ENCODE data around the gene PRKCA. TPM values are rescaled to one million over a fixed set of nuclear protein-coding genes. Genes with fewer than 3 reads are reported as not detected.

Gene PRKCA
- total and polyA plus RNA-seq, 10 of the 15 experiments (the other 5 are each of a cell fraction or from before 2014, with no cell fraction given), result 0.11 to 14.6 (median 0.72) TPM

- Histone ChIP-seq H3K4me3 (no peak overlapping the region), H4K20me1 (ENCODE audit: control insufficient read depth, insufficient read depth) (no peaks in the 10 kb centered on the region), H3K9ac (ENCODE audit: control insufficient read depth, insufficient read depth, low read length) (no peak overlapping the region), H3K4me1 (ENCODE audit: control insufficient read depth, insufficient read depth, low read length) (no peaks in the 10 kb centered on the region; the same call in 1 of the 2 replicates), H3K9me3 (replicated peaks; ENCODE audit: control insufficient read depth, insufficient read depth, low read length) (no peaks in the 10 kb centered on the region), H3K36me3 (ENCODE audit: control insufficient read depth in 2 of 2, insufficient read depth in 2 of 2, low read length in 1 of 2) (no peaks in the 10 kb centered on the region), H3K79me2 (ENCODE audit: control insufficient read depth, insufficient read depth, low read length) (no peaks in the 10 kb centered on the region), H2AFZ (ENCODE audit: control insufficient read depth, low read depth, low read length) (no peak overlapping the region), H3K27me3 (replicated peaks in 1 of 2; ENCODE audit: control insufficient read depth in 2 of 2, insufficient read depth in 2 of 2, low read length in 1 of 2) (no peaks in the 10 kb centered on the region; a peak in 2 of 4 replicates), H3K4me2 (ENCODE audit: control insufficient read depth, insufficient read depth) (no peak overlapping the region), H3K27ac (ENCODE audit: control insufficient read depth, insufficient read depth) (no peak overlapping the region)
- no TSS peak for BruUV-seq (replicated peaks)
- DNase-seq (ENCODE audit: low read depth, low spot score), result no peak
- ChIA-PET RAD21 (ENCODE audit: unreplicated experiment) (no interaction called here), SMC1A (ENCODE audit: uncharacterized antibody, unreplicated experiment) (no interaction called here), CTCF (interaction anchor here (1.0 to 3.5 kb wide), 3 partner anchors 180 to 654 kb away, joined by 3 to 16 read pairs (median 5); no protein-coding TSS in a partner anchor), POLR2A (no interaction called here)
- no peak for FAIRE-seq
- no peak for ATAC-seq
- WGBS (ENCODE audit: insufficient coverage, insufficient replicate concordance, low lambda C conversion rate, missing lambda C conversion rate), result 61% methylated on average over 14 of the region's 14 CpGs
- intact Hi-C loops (cut with micrococcal nuclease; ENCODE audit: unreplicated experiment) (no loop called here), in situ Hi-C loops (cut with MboI) (loop anchor here (10.0 to 25.0 kb wide), 3 partner anchors 575 to 917 kb away; no protein-coding TSS in a partner anchor)
- TF ChIP-seq ATF7 (IDR thresholded peaks at IDR 0.05; ENCODE audit: low read depth) (no peak), ATF3 (IDR thresholded peaks at IDR 0.05; ENCODE audit: borderline replicate concordance, extremely low read depth, low read depth, low read length) (no peak), NR2F1 (conservative IDR thresholded peaks at IDR 0.05) (no peak)
Observed at GRCh38 chr17:66720027-66720426, 417.6 kb downstream of the PRKCA start.

- intact Hi-C loops (cut with micrococcal nuclease; ENCODE audit: unreplicated experiment) (no loop called here), in situ Hi-C loops (cut with MboI) (loop anchor here (10.0 to 25.0 kb wide), 3 partner anchors 574 to 917 kb away; no protein-coding TSS in a partner anchor)
- no peak for ATAC-seq
- Histone ChIP-seq H3K4me2 (ENCODE audit: control insufficient read depth, insufficient read depth) (no peak overlapping the region), H2AFZ (ENCODE audit: control insufficient read depth, low read depth, low read length) (no peak overlapping the region), H3K27me3 (replicated peaks in 1 of 2; ENCODE audit: control insufficient read depth in 2 of 2, insufficient read depth in 2 of 2, low read length in 1 of 2) (no peaks in the 10 kb centered on the region; a peak in 2 of 4 replicates), H3K36me3 (ENCODE audit: control insufficient read depth in 2 of 2, insufficient read depth in 2 of 2, low read length in 1 of 2) (no peaks in the 10 kb centered on the region), H3K9me3 (replicated peaks; ENCODE audit: control insufficient read depth, insufficient read depth, low read length) (no peaks in the 10 kb centered on the region), H3K79me2 (ENCODE audit: control insufficient read depth, insufficient read depth, low read length) (no peaks in the 10 kb centered on the region), H3K9ac (ENCODE audit: control insufficient read depth, insufficient read depth, low read length) (no peak overlapping the region), H4K20me1 (ENCODE audit: control insufficient read depth, insufficient read depth) (no peaks in the 10 kb centered on the region), H3K27ac (ENCODE audit: control insufficient read depth, insufficient read depth) (no peak overlapping the region), H3K4me1 (ENCODE audit: control insufficient read depth, insufficient read depth, low read length) (no peaks in the 10 kb centered on the region; the same call in 1 of the 2 replicates), H3K4me3 (no peak overlapping the region)
- DNase-seq (ENCODE audit: low read depth, low spot score), result no peak
- no TSS peak for BruUV-seq (replicated peaks)
- ChIA-PET POLR2A (no interaction called here), SMC1A (ENCODE audit: uncharacterized antibody, unreplicated experiment) (no interaction called here), CTCF (interaction anchor here (1.0 to 1.3 kb wide), 2 partner anchors 180 to 653 kb away, joined by 3 to 5 read pairs; no protein-coding TSS in a partner anchor), RAD21 (ENCODE audit: unreplicated experiment) (no interaction called here)
- no peak for FAIRE-seq
- WGBS (ENCODE audit: insufficient coverage, insufficient replicate concordance, low lambda C conversion rate, missing lambda C conversion rate), result 26% methylated on average over 5 of the region's 5 CpGs
- no peak for TF ChIP-seq ZNF24 (IDR thresholded peaks at IDR 0.05)
- TF ChIP-seq GATAD2B (conservative IDR thresholded peaks at IDR 0.05; ENCODE audit: low read depth), result no peak
- no peak for TF ChIP-seq LARP7 (IDR thresholded peaks at IDR 0.05)
- TF ChIP-seq PAX8 (IDR thresholded peaks at IDR 0.05), result no peak
- TF ChIP-seq SMC3 (IDR thresholded peaks at IDR 0.05; ENCODE audit: borderline replicate concordance, low read length), result no peak
- TF ChIP-seq ZNF687 (IDR thresholded peaks at IDR 0.05), result no peak
- no peak for TF ChIP-seq SREBF2 (IDR thresholded peaks at IDR 0.05; ENCODE audit: low read length)
Observed at GRCh38 chr17:66720567-66720966, 418.2 kb downstream of the PRKCA start.

Data from GM12878 (cell line).